ENCODE results near the gene NOD2. TPM values are rescaled to one million over a fixed set of nuclear protein-coding genes. Genes with fewer than 3 reads are reported as not detected.

NOD2 gene
- total and polyA plus RNA-seq, 2 experiments from 2014 or later, result 0.27 to 0.66 TPM

DNA sequence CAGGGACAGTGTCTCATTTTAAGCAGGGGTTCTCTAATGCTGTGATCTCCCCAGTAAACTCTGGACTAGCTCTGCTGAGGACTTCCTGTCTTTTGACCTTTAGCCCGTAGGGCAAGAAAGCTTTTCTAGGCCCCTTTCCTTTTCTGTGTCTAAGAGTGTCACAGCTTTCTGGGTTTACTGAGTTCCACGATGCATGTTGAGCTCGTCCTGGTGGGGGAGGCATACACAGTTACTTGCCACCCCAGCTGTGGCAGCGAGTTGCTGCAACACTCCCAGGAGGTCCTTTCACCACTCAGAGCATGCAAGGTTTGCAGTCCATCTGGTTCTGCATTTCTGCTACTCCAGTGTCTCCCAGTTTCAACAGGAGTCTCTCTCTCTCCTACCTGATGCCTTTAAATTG, 23.7 kb downstream of the NOD2 start:
- H3K4me1 ChIP-seq (ENCODE audit: insufficient read depth), result no peaks in the 10 kb centered on the region; the same call in 1 of the 2 replicates
- no peaks in the 10 kb centered on the region for H3K36me3 ChIP-seq (ENCODE audit: insufficient read depth)
- no peak overlapping the region for H3K4me3 ChIP-seq
- Mint-ChIP-seq H3K27me3 (ENCODE audit: insufficient read depth, low read depth, poor library complexity) (peaks cover 8% of the 10 kb centered on the region), H3K9me3 (no peaks in the 10 kb centered on the region), H3K27ac (no peak overlapping the region), H3K36me3 (ENCODE audit: low read depth) (no peaks in the 10 kb centered on the region), H3K4me3 (no peak overlapping the region), H3K4me1 (peaks cover 15% of the 10 kb centered on the region)
- TF ChIP-seq NANOG (IDR thresholded peaks at IDR 0.05; ENCODE audit: borderline replicate concordance) (no peak), EZH2phosphoT487 (IDR thresholded peaks at IDR 0.05; ENCODE audit: unreplicated experiment) (no peak), STAT1 (IDR thresholded peaks at IDR 0.05; ENCODE audit: unreplicated experiment) (no peak), CREB1 (CRISPR knock-in tag; IDR thresholded peaks at IDR 0.05; ENCODE audit: low read depth) (no peak), ZNF114 (CRISPR knock-in tag; IDR thresholded peaks at IDR 0.05) (no peak), POLR2AphosphoS5 (IDR thresholded peaks at IDR 0.05; ENCODE audit: low read depth) (no peak), EZH2 (IDR thresholded peaks at IDR 0.05; ENCODE audit: low read depth, unreplicated experiment) (no peak), ZNF331 (CRISPR knock-in tag; IDR thresholded peaks at IDR 0.05; ENCODE audit: low read depth) (no peak)
- TF ChIP-seq, protein P1, sequence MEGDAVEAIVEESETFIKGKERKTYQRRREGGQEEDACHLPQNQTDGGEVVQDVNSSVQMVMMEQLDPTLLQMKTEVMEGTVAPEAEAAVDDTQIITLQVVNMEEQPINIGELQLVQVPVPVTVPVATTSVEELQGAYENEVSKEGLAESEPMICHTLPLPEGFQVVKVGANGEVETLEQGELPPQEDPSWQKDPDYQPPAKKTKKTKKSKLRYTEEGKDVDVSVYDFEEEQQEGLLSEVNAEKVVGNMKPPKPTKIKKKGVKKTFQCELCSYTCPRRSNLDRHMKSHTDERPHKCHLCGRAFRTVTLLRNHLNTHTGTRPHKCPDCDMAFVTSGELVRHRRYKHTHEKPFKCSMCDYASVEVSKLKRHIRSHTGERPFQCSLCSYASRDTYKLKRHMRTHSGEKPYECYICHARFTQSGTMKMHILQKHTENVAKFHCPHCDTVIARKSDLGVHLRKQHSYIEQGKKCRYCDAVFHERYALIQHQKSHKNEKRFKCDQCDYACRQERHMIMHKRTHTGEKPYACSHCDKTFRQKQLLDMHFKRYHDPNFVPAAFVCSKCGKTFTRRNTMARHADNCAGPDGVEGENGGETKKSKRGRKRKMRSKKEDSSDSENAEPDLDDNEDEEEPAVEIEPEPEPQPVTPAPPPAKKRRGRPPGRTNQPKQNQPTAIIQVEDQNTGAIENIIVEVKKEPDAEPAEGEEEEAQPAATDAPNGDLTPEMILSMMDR (conservative IDR thresholded peaks at IDR 0.05; ENCODE audit: low read depth in 2 of 2), result no peak
- TF ChIP-seq, protein P2, sequence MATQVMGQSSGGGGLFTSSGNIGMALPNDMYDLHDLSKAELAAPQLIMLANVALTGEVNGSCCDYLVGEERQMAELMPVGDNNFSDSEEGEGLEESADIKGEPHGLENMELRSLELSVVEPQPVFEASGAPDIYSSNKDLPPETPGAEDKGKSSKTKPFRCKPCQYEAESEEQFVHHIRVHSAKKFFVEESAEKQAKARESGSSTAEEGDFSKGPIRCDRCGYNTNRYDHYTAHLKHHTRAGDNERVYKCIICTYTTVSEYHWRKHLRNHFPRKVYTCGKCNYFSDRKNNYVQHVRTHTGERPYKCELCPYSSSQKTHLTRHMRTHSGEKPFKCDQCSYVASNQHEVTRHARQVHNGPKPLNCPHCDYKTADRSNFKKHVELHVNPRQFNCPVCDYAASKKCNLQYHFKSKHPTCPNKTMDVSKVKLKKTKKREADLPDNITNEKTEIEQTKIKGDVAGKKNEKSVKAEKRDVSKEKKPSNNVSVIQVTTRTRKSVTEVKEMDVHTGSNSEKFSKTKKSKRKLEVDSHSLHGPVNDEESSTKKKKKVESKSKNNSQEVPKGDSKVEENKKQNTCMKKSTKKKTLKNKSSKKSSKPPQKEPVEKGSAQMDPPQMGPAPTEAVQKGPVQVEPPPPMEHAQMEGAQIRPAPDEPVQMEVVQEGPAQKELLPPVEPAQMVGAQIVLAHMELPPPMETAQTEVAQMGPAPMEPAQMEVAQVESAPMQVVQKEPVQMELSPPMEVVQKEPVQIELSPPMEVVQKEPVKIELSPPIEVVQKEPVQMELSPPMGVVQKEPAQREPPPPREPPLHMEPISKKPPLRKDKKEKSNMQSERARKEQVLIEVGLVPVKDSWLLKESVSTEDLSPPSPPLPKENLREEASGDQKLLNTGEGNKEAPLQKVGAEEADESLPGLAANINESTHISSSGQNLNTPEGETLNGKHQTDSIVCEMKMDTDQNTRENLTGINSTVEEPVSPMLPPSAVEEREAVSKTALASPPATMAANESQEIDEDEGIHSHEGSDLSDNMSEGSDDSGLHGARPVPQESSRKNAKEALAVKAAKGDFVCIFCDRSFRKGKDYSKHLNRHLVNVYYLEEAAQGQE (IDR thresholded peaks at IDR 0.05; ENCODE audit: unreplicated experiment), result no peak
- ATAC-seq (no peak), DNase-seq (ENCODE audit: low spot score) (no peak)
- H3K79me2 ChIP-seq (replicated peaks; ENCODE audit: insufficient read depth), result no peaks in the 10 kb centered on the region
- no peaks in the 10 kb centered on the region for H4K20me1 ChIP-seq (replicated peaks; ENCODE audit: insufficient read depth)
- no peak overlapping the region for H2AFZ ChIP-seq
- no peaks in the 10 kb centered on the region for H3F3A ChIP-seq (replicated peaks; ENCODE audit: low read depth)
- no peak overlapping the region for H3K27ac ChIP-seq (ENCODE audit: low read depth)
- no peak overlapping the region for H3K4me2 ChIP-seq
- no peaks in the 10 kb centered on the region for H3K9me2 ChIP-seq (ENCODE audit: insufficient read depth)
- no peaks in the 10 kb centered on the region for H3K27me3 ChIP-seq (ENCODE audit: insufficient read depth)

DNA sequence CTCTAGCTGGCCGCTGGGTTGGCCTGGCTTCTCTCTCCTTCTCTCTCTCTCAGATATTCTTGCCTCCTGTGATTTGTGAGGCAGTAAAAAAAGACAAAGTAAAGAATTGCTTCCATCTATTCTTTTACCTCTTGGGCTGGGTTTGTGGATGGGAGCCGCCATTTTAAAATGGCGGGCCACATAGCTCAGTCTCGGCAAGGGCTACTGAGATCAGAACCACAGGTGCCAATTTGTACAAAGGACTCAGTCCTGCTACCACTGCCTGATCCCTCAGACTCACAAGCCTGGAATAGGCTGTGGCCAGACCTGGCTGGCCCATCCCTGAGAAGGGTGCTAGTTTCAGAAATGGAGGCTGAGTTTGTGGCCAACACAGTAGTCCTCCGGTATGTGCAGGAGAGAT, 24.1 kb downstream of the NOD2 start:
- no peaks in the 10 kb centered on the region for H3K79me2 ChIP-seq (replicated peaks; ENCODE audit: insufficient read depth)
- H3K27ac ChIP-seq (ENCODE audit: low read depth), result no peak overlapping the region
- H3K9me2 ChIP-seq (ENCODE audit: insufficient read depth), result no peaks in the 10 kb centered on the region
- no peak overlapping the region for H2AFZ ChIP-seq
- no peaks in the 10 kb centered on the region for H3K36me3 ChIP-seq (ENCODE audit: insufficient read depth)
- Mint-ChIP-seq H3K27ac (no peak overlapping the region), H3K27me3 (ENCODE audit: insufficient read depth, low read depth, poor library complexity) (peaks cover 8% of the 10 kb centered on the region), H3K4me3 (no peak overlapping the region), H3K4me1 (peaks cover 15% of the 10 kb centered on the region), H3K9me3 (no peaks in the 10 kb centered on the region), H3K36me3 (ENCODE audit: low read depth) (no peaks in the 10 kb centered on the region)
- H3K27me3 ChIP-seq (ENCODE audit: insufficient read depth), result no peaks in the 10 kb centered on the region
- H3K4me3 ChIP-seq, result no peak overlapping the region
- no peak overlapping the region for H3K4me2 ChIP-seq
- ATAC-seq (no peak), DNase-seq (ENCODE audit: low spot score) (no peak)
- H4K20me1 ChIP-seq (replicated peaks; ENCODE audit: insufficient read depth), result no peaks in the 10 kb centered on the region
- H3K4me1 ChIP-seq (ENCODE audit: insufficient read depth), result no peaks in the 10 kb centered on the region; the same call in 1 of the 2 replicates
- H3F3A ChIP-seq (replicated peaks; ENCODE audit: low read depth), result no peaks in the 10 kb centered on the region
- TF ChIP-seq CREB1 (CRISPR knock-in tag; IDR thresholded peaks at IDR 0.05; ENCODE audit: low read depth), result no peak
- TF ChIP-seq, protein P3, sequence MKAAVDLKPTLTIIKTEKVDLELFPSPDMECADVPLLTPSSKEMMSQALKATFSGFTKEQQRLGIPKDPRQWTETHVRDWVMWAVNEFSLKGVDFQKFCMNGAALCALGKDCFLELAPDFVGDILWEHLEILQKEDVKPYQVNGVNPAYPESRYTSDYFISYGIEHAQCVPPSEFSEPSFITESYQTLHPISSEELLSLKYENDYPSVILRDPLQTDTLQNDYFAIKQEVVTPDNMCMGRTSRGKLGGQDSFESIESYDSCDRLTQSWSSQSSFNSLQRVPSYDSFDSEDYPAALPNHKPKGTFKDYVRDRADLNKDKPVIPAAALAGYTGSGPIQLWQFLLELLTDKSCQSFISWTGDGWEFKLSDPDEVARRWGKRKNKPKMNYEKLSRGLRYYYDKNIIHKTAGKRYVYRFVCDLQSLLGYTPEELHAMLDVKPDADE (IDR thresholded peaks at IDR 0.05), result no peak
- TF ChIP-seq ZNF331 (CRISPR knock-in tag; IDR thresholded peaks at IDR 0.05; ENCODE audit: low read depth), result no peak
